Measurements from ENCODE around the gene TRIM46.

GRCh38 chr1:155179112-155180031 is 5.7 kb downstream of the TRIM46 start:
- TF ChIP-seq CTCF (IDR thresholded peaks at IDR 0.05) = no peak
- TF ChIP-seq ZFX (IDR thresholded peaks at IDR 0.05; ENCODE audit: borderline replicate concordance) = no peak
